ENCODE measurements around the gene TMEM175.

- TF ChIP-seq CTCF (IDR thresholded peaks at IDR 0.05) (no peak), EZH2 (IDR thresholded peaks at IDR 0.05; ENCODE audit: borderline replicate concordance, insufficient read depth, low read depth, low read length, poor library complexity, severe bottlenecking) (no peak)
These were observed 37.9 kb downstream of the TMEM175 start for GRCh38 chr4:970046-970745.
